GM19467 (cell line): ENCODE results near the gene SCAF11.

Experiments
- ATAC-seq: cut with Tn5 transposase; IDR thresholded peaks from one replicate; pipeline ENCODE4 v1.9.1; 2021; ENCODE audit warnings: mild to moderate bottlenecking, moderate library complexity; ENCODE audit not compliant: unreplicated experiment

The SCAF11 gene

DNA sequence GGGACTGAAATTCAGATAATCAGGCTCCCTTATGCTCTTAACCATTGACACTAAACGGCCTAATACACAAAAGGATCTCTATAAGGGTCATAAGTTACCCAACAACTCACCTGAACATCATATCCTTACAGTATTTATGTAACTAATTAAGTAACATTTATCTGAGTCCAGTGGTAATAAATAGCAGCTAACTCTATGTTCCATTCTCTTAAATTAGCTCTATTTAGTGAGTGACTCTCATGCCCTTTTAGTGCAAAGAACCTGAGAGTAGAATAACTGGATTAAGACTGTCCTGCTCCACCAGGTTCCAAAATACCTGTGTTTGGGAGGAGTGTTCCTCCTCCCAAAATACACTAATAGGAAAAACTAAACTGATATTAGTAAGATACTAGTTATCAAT lies 9.8 kb downstream of the SCAF11 start:
- no peak for ATAC-seq

DNA sequence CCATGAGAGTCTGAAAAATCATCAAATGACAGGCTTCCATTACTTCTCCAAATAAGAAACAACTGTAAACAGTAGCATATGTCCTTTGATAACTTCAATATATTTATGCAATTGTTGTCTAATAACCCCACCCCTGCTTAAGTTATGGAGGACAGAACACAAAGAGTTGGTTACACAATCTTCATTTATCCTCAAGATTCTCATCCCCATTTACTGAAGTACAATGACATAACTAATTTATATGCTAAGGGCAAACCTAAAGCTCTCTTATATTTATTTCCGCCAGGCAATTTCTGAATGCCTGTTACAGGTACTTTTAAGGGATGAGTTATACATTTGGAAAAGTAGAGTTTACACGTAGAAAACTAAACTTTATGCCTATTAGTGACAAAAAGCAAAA lies 12.3 kb downstream of the SCAF11 start:
- no peak for ATAC-seq

DNA sequence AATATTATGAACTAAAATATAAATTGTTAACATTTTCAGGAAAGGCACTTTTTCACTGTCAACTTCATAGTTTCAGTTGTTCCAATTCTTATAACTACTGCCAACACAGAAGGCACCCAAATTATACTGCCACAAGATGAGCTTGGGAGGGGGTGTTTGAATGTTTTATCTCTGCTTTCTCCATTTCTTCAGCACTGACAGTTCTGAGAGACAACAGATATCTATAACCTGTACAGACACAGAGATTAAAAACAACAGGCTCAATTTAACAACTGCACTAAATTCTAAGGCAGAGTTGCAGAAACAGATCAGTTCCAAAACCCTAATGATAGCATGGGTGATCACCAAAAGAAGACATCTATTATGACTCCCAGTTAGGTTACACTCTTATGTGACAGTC lies 12.8 kb downstream of the SCAF11 start:
- ATAC-seq: no peak

DNA sequence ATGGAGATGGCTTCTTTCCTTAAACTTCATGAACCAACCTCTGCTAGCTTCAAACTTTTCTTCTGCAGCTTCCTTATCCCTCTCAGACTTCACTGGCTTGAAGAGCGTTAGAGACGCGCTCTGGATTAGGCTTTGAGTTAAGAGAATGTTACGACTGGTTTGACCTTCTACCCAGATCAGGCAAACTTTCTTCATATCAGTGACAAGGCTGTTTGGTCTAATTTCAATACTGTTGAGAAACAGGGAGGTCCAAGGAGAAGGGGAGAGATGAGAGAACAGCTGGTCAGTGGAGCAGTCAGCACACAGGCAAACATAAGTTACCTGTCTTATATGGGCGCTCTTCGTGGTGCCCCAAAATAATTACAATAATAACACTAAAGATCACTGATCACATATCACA lies 14.9 kb downstream of the SCAF11 start:
- no peak for ATAC-seq

DNA sequence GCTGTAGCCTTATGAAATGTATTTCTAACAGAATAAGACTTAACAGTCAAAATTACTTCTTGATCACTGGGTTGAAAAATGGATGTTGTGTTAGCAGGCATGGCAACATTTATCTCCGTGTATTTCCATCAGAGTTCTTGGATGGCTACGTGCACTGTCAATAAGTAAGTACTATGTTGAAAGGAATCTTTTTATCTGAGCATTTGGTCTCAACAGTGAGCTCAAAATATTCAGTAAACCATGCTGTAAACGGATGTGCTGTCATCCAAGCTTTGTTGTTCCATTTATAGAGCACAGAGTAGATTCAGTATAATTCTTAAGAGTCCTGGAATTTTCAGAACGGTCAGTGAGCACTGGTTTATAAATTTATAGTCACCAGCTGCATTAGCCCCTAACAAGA lies 15.5 kb downstream of the SCAF11 start:
- no peak for ATAC-seq

DNA sequence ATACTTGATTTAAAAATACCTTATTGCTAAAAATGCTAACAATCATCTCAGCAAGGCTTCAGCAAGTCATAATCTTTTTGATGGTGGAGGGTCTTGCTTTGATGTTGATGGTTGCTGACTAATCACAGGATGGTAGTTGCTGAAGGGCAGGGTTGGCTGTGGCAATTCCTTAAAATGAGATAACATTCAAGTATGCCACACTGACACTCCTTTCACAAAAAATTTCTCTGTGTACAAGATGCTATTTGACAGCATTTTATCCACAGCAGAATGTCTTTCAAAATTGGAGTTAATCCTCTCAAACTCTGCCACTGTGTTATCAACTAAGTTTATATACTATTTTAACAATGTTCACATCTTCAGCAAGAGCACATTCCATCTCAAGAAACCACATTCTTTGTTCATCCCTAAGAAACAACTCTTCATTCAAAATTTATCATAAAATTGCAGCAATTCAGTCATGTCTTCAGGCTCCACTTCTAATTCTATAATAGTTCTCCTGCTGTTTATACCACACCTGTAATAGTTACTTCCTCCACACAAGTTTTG lies 16.1 kb downstream of the SCAF11 start:
- ATAC-seq: no peak

DNA sequence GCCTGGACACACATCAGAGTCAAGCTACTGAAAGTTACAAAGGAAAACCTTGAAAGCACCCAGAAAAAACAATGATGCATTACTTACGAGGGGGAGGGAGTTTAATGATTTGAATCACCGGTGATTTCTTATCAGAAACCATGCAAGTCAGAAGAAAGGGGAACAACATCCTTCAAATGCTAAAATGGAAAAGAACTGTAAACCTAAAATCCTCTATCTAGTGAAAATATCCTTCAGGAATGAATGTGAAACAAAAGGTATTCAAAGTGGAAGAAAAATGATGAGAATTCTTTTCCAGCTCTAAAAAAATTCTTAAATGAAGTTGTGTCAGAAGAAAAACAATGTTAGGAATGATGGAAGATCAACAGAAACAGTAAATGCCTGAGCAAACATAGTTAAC lies 16.8 kb downstream of the SCAF11 start:
- ATAC-seq: no peak

DNA sequence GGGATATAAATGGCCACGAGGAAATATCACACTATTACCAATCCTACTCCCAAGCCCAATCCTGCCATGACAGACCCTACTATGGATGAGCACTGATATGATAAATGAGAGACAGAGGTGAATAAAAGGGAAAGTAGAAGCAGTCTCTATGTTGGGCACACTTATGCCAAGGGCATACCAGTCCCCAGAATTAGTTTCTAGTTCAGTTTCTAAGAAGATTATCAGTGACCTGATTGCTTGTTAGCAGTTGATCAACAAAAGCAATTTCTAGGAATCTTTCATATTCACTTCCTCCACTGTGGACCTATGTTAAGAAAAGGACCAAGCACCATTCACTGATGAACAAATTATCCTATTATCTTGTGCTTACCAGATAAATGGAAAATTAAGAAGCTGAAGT lies 20.0 kb downstream of the SCAF11 start:
- no peak for ATAC-seq

DNA sequence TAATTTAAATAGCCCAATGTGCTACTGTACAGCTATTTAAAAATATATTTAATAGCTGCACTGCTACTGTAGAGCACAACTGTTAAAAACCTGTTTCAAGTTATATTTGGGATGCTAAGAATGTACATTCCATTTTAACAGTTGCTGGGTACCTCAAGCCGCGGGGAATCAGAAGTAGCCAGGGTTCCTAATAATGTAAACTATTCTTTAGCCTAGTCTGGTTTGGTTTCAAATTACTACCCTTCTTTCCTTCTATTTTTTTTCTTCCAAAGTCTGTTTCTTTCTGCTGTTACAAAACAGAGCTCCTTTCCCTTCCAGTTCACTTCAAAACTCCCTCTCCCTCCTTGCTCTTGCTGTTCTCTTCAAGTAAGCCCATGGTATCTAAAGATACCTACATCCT lies 21.3 kb downstream of the SCAF11 start:
- ATAC-seq: no peak

DNA sequence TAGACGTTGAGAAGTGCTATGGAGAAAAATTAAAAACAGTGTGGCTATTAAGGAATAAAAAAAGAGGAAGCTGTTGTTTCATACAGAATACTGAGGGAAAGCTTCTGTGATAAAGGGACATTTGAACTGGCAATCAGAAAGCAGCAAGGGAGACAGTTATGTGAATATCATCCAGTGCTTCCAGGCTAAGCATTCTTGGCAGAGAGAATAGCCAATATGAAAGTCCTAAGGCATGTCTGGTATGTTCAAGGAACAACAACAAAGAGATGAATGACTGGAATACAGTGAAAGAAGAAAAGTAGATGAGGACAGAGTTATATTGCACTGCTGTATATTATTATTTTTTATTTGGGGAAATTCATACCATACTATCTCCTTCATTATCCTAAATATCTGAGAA lies 23.9 kb downstream of the SCAF11 start:
- no peak for ATAC-seq

DNA sequence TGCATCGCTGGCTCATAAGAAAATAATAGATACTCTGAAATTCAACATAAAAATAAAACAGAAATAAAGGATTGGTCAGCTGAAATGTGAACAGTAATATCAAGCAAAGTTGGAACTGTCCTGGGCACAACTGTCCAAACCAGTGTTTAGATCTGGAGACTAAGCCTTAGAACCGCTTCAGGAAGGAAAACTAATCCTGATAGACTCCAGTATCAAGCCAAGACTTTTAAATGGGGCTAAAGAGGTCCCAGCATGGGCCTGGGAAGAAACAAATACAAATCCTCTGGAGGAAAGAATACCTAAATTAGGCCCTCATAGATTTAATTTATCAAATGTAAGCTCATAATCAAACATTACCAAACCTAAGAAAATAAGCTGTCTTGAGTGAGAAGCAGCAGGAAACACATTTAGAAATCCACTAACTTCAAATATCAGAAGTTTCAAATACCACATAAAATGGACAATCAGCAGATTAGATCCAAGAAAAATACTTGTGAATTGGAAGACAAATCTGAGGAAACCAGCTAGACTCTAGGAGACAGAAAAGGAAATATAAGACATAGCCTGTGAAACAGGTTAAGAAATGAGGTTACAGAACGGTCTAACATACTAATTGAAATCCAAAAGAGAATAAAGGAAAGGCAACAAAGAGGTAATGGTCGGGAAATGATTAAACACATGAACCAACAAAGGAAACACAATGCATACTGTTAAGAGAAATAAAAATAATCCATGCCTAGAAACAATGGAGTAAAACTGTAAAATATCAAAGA lies 27.6 kb downstream of the SCAF11 start:
- ATAC-seq: no peak

DNA sequence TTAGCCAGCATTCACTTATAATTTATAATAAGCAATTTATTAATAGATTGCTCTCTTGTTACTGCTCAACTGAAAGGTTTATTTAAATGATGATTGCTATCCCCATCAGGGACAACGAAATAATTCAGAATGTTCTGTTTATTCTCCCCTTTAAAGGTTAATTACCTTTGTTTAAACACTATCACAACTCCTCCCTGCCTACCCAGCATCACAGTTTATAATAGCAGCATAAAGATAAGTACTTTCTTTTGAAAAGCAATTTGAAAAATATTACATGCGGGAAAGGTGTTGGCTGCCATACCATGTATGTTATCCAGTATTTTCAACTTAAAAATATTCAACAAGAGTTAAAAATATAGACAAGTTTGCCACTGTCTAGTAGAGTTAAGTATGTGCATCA lies 30.6 kb downstream of the SCAF11 start:
- ATAC-seq: no peak

DNA sequence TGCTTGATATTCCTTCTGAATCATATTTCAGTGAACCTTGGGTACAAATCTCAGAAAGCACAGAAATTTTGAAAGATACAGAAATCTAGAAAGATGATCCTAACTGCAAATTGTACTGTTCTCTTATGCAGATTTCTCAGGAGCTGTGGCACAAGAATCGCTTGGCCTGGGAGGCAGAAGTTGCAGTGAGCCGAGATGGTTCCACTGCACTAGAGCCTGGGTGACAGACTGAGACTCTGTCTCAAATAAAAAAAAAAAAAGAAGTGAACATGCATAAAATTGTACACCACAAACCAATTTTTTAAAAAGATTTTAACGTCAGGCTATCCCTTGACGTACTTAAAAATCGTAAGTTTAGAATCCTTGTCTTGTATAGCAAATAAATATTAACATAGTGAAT lies 31.3 kb downstream of the SCAF11 start:
- no peak for ATAC-seq

DNA sequence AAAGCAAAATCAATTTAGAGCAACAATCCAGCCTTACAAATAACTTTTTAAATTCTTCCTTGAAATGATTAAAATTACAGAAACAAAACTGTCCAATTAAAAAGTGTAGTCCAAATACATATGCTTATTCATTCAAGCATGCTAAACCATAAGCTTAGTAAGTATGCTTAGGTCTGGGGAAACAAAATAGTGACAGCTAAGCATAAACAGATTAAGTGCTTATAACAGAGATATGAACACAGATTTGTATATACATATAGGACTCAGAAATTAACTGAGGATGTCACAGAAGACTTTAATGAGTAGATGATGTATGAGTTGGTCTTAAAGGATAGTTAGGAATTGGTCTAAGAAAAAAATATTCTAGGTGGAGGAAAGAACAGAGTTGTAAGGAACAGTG lies 41.8 kb downstream of the SCAF11 start:
- ATAC-seq: no peak

DNA sequence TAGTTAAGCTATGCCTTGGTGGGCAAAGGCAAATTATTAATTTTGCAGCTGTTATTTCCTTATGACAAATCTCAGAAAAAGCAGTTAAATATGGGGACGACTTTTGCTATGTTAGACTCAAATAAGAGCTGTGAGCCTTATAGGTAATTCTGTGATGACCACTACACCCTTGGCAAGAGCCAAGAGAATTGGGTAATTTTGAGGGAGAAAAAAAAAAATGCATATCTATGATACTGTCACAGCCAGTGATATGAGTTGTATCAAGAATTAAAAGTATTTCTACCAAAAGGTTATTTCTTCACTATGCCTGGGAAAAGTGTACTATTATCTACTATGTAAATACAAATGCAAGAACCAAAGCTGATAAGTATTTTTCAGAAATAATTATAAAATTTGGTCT lies 43.9 kb downstream of the SCAF11 start:
- no peak for ATAC-seq

DNA sequence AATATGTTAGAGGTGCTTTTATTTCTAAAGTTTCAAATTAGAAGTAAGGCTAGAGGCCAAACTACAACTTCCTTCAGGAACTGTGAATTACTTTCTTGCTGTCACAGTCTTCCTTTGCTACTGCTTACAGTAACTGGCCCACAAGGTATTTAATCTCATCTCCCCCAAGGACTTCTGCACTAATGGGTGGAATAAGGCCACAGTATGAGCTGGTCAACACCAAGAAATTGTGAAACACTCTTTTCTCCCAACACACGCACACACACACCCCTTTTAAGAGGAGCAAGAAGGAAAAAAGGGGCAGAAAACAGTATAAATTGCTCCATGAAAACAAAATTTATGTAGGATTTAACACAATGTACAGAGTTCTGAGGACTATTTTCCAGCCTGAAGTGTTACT lies 45.6 kb downstream of the SCAF11 start:
- no peak for ATAC-seq

DNA sequence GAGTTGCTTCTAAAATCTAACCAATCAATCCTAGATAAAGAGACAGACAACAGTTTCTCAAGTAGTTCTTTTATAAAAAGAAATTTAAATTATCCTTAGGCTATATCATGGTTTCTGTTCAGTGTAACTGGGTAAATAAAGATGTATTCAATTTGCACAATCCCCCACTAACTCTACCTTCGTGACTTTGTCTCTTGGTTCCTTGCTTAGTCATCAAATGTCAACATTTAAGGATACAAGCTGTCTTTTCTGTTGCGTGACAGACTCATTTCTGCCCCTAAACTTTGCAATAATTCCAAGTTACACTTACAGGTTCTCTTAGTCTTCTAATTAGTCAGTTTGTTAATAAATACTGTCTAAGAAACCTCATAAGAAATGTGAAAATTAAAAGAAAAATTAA lies 50.6 kb downstream of the SCAF11 start:
- no peak for ATAC-seq

DNA sequence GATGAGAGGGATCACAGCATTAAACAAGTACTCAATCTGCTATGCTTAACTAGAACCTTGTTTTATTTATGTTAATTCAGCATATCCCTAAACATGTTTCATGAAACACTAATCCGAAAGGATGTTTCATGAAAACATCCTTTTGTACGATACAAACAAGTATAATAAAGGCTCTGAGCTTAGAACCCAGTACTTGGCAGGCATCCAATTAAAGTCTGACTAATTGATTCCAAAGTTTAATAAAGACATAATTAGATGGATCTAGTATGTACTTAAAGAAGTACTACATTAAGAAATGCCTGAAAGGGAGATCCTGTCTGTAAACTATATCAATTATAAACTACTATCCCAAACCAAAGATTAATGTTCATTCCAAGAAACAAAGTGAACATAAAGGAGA lies 51.8 kb downstream of the SCAF11 start:
- ATAC-seq: no peak

DNA sequence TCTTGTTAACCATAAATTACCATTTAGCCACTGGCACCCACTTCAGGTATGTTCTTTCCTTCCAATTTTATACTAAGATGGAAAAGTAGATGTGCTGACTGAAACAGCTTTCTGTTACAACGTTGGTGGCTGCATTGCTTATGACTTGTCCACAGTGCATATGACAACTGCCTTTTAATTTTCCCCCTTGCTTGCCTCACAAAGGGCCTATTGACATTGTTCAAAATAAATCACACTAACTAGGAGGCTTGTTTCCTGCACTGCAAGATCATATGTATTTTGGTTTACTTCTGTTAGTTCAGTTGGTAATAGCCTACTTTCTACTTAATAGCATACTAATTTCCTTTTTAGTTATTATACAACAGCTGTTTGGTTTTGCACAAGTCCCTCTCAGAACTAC lies 55.4 kb downstream of the SCAF11 start:
- no peak for ATAC-seq

DNA sequence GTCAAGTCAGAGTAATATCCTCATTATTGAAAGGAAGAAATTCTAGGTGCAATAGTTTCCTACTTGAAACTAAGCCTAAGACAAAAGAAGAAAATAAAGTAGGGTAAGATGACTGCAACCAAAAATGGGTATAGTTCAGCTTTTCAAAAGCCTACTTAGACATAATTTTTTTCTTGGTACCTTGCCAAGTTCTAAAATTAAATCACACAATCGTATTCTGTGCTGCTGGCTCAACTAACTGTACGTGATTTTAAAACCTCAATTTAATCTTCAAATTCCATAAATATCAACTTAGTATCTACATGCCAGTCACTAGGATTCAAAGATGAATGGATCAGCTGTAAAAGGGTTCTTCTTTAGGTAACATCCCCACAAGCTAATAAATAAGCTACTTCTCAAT lies 56.9 kb downstream of the SCAF11 start:
- no peak for ATAC-seq

DNA sequence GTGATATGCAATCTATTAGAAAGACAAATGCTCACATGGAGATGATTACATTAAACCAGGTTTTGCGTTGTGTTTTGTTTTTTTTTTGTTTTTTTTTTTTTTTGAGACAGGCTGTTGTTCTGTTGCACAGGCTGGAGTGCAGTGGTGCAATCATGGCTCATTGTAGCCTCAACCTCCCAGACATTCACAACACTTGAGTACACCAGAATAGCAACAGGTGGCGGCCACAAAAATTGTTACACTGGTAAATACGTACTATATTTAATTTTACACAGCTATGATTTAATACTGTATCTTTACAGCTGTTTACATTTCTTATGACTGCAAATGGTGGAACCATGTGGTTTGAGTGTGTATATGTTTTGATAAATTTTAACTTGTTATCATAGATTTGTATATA lies 60.0 kb downstream of the SCAF11 start:
- no peak for ATAC-seq

DNA sequence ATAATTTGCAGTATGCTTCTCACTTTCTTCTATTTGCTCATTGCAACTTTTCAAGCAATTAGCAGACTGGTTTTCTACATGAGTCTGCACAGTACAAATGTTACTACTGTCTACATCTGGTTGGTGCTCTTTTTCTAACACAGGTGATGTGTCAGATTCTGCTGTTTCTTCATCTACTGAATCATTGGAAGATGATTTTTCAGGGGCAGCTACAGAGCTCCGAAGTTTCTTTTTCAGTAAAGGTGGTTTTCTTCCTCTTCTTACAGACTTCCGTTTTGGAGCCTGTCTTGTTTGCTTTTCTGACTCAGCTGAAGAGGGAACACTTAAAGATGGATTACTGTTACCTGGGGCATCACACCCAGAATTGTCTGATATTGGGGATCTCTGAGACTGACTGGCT lies 62.1 kb downstream of the SCAF11 start:
- no peak for ATAC-seq

DNA sequence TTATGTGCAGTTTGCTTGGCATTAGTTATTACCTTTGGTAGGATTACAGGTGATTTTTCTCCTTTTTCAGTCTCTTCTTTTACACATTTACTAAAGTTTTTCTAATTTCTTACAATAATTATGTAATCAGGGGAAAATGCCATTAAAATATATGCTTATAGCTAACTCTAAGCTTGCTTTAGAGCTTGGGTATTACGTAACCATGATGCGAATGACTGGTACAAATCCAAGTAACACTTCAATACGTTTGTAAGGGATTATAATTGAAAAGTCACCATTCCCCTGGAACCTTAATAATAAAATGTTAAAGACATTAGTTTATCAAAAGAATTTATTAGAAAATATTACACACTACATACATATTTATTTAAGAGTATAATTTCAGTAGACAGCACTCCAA lies 71.6 kb downstream of the SCAF11 start:
- ATAC-seq: no peak
